Uterus (tissue), 4 donors: ENCODE measurements around the gene VSIG10L2. TPM values are rescaled to one million over a fixed set of nuclear protein-coding genes. Genes with fewer than 3 reads are reported as not detected.

Experiments
- DNase-seq, 2 donors: peaks; one replicate each; pipeline ENCODE4 v3.0.0-alpha.2; 2019 to 2020
- H3K27ac ChIP-seq, 2 donors: fragments of 200-600 bp; sonication (generic); 1 replicate in 1 of 2; 2 replicates in 1 of 2; pipeline ENCODE4 v1.5.1; 2016 to 2018
- H3K27me3 ChIP-seq, 2 donors: fragments of 200-600 bp; sonication (generic); one replicate each; pipeline ENCODE4 v1.5.1; 2018 to 2019; ENCODE audit warnings: control low read depth in 1 of 2
- H3K36me3 ChIP-seq, 2 donors: fragments of 200-600 bp; sonication (generic); one replicate each; pipeline ENCODE4 v1.5.1; 2019; ENCODE audit warnings: control low read depth in 1 of 2
- H3K4me1 ChIP-seq, 2 donors: fragments of 200-600 bp; sonication (generic); one replicate each; pipeline ENCODE4 v1.5.1; 2018 to 2019; ENCODE audit warnings: control low read depth in 1 of 2
- H3K4me3 ChIP-seq, 2 donors: fragments of 200-600 bp; sonication (generic); 1 replicate in 1 of 2; 2 replicates in 1 of 2; pipeline ENCODE4 v1.5.1; 2018 to 2019; ENCODE audit warnings: mild to moderate bottlenecking in 1 of 2
- H3K9me3 ChIP-seq, 2 donors: fragments of 200-600 bp; sonication (generic); one replicate each; pipeline ENCODE4 v1.5.1; 2019; ENCODE audit warnings: control low read depth in 1 of 2
- CTCF ChIP-seq, 4 experiments: fragments of 200-600 bp in 2 of 4; fragments of 450-650 bp in 2 of 4; sonication (generic) in 2 of 4; IDR thresholded peaks; one replicate each; pipeline ENCODE4 v1.5.1; 2016 to 2019; ENCODE audit warnings: antibody characterized with exemption in 4 of 4, mild to moderate bottlenecking in 2 of 4, moderate library complexity in 1 of 4
- POLR2A ChIP-seq, 2 donors: fragments of 450-650 bp; IDR thresholded peaks; one replicate each; pipeline ENCODE4 v1.6.1; 2016; ENCODE audit warnings: antibody characterized with exemption in 2 of 2, mild to moderate bottlenecking in 1 of 2, moderate library complexity in 1 of 2
- intact Hi-C: fragments of 100-400 bp; cut with DNase I; formaldehyde crosslinking; loops from one replicate; pipeline ENCODE4 v1.15.1; 2023; ENCODE audit warnings: low total_unique reads
- total RNA-seq, 4 donors: library from RNA; depleted of rRNA in 3 of 4; stranded (reverse); fragments of >200 nt in 3 of 4; gene quantifications; one replicate each; pipeline versions ENCODE4 v1.1.0 to v1.2.4, GENCODE V29; 2014 to 2023
- donor health status: DM: yes; HTN: yes; CAD: no.

Gene VSIG10L2
- total RNA-seq, 4 donors from 2014 or later: 1.1 to 9.5 TPM; not detected in 2

DNA sequence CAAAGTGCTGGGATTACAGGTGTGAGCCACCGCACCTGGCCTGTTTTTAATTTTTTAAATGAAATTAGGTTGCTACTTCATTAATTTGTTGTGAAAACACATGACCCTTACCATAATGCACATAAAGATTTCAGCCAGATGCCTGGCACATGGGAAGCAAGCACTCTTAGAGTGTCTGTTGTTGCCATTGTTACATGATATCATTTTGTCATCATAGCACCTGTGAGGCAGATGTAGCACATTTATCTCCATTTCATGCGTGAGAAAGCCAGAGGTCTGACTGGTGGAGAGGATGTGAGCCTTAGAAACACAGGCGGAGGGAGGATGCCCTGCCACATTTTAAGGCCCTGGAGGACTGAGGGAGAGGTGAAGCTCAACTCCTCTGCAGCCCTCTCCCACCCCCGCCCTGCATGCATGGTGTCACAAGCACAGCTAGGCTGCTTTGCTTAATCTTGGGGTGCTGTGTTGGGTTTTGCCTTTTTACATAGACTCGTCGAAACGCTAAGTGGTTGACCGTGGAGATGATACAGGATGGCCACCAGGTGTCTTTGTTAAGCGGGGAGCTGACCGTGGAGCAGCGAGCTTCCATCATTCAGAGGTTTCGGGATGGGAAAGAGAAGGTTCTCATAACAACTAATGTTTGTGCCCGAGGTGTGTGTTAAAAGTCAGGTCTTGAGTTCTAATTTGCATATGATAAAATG, 27.6 kb upstream of the VSIG10L2 start:
- Histone ChIP-seq H3K36me3 (no peaks in the 10 kb centered on the region), H3K4me1 (no peaks in the 10 kb centered on the region), H3K9me3 (no peaks in the 10 kb centered on the region), H3K4me3 (no peak overlapping the region), H3K27ac (no peak overlapping the region), H3K27me3 (no peaks in the 10 kb centered on the region)
- intact Hi-C loops: no loop called here
- TF ChIP-seq CTCF (IDR thresholded peaks at IDR 0.05) (no peak), POLR2A (IDR thresholded peaks at IDR 0.05) (no peak)
- no peak for DNase-seq

GRCh38 chr11:125921042-125921441, 24.8 kb upstream of the VSIG10L2 start:
- intact Hi-C loops: loop anchor here (5.0 kb wide), 1 partner anchor 271 kb away; no protein-coding TSS in a partner anchor
- no peak overlapping the region for H3K27ac ChIP-seq
- DNase-seq: no peak

DNA sequence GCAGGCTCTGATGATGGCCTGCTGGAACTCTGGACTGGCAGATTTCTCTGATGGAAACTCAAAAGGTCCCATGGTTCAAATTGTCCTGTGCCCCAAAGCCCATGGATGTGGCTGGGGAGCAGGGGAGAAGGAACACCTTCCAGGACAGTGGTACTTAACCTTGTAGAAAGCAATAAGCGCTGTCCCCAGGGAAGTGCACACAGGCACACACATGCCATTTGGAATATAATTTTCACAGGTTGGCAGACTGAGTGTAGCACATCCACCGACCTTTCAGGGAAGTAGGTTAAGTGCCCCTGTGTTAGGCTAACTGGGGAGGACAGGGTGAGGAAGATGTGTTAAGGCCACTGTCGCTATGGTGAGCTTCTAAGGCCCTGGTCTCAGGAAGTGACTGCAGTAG, 23.7 kb upstream of the VSIG10L2 start:
- Histone ChIP-seq H3K4me3 (no peak overlapping the region), H3K36me3 (no peaks in the 10 kb centered on the region), H3K27me3 (no peaks in the 10 kb centered on the region), H3K4me1 (no peaks in the 10 kb centered on the region), H3K9me3 (no peaks in the 10 kb centered on the region), H3K27ac (no peak overlapping the region)
- intact Hi-C loops: loop anchor here (5.0 kb wide), 1 partner anchor 270 kb away; no protein-coding TSS in a partner anchor
- no peak for DNase-seq
- TF ChIP-seq POLR2A (IDR thresholded peaks at IDR 0.05): no peak
- TF ChIP-seq CTCF (IDR thresholded peaks at IDR 0.05): no peak

More at GRCh38 chr11:125921042-125921441, 24.8 kb upstream of the VSIG10L2 start:
- Histone ChIP-seq H3K9me3 (no peaks in the 10 kb centered on the region), H3K27me3 (no peaks in the 10 kb centered on the region), H3K36me3 (no peaks in the 10 kb centered on the region), H3K4me1 (no peaks in the 10 kb centered on the region), H3K4me3 (no peak overlapping the region)
- TF ChIP-seq CTCF (IDR thresholded peaks at IDR 0.05) (no peak), POLR2A (IDR thresholded peaks at IDR 0.05) (no peak)

DNA sequence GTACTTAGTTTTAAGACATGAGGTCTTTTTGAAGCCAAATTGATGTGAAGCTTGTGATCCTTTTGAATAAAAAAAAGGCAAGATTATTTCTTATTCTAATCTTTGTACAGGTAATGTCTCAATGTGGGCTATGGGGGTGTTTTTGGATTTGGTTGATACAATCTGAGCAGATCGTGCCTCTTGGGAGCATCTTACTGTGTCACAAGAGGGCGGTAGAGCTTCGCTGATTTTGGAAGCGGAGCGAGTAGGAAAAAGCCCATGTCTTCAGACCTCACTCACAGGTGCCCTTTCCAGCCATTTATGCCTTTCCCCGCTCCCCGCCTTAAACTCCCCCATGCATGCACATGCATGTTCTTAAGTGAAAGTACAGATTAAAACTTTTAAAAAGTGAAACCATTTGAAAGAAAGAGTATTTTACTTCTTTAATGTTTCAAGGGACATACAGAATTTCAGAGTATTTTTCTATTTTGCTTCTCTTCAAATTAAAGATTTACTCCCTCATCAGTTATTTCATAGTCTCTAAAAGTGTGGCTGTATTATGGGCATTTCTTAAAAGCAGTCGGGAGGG, 22.7 kb upstream of the VSIG10L2 start:
- no peaks in the 10 kb centered on the region for H3K36me3 ChIP-seq
- no peak overlapping the region for H3K27ac ChIP-seq
- no peak overlapping the region for H3K4me3 ChIP-seq
- intact Hi-C loops: loop anchor here (5.0 kb wide), 1 partner anchor 269 kb away; no protein-coding TSS in a partner anchor
- DNase-seq: peak; percentile 75 to 79
- no peaks in the 10 kb centered on the region for H3K4me1 ChIP-seq
- H3K9me3 ChIP-seq: no peaks in the 10 kb centered on the region
- H3K27me3 ChIP-seq: no peaks in the 10 kb centered on the region
- TF ChIP-seq CTCF (IDR thresholded peaks at IDR 0.05) (peak; percentile 79 to 87 (median 82)), POLR2A (IDR thresholded peaks at IDR 0.05) (no peak)

- H3K27me3 ChIP-seq: no peaks in the 10 kb centered on the region
- H3K4me3 ChIP-seq: no peak overlapping the region
- no peaks in the 10 kb centered on the region for H3K9me3 ChIP-seq
- H3K36me3 ChIP-seq: no peaks in the 10 kb centered on the region
- TF ChIP-seq POLR2A (IDR thresholded peaks at IDR 0.05) (no peak), CTCF (IDR thresholded peaks at IDR 0.05) (no peak)
- no peaks in the 10 kb centered on the region for H3K4me1 ChIP-seq
- H3K27ac ChIP-seq: no peak overlapping the region
- no peak for DNase-seq
- intact Hi-C loops: loop anchor here (5.0 kb wide), 1 partner anchor 269 kb away; no protein-coding TSS in a partner anchor
Observed at GRCh38 chr11:125923633-125924032, 22.2 kb upstream of the VSIG10L2 start.
